Measurements from ENCODE around the gene FRK. TPM values are rescaled to one million over a fixed set of nuclear protein-coding genes. Genes with fewer than 3 reads are reported as not detected.

FRK gene
- polyA plus RNA-seq, 1 donor (not counting 4 experiments of a cell fraction or from before 2014, with no cell fraction given): 2.4 TPM

DNA sequence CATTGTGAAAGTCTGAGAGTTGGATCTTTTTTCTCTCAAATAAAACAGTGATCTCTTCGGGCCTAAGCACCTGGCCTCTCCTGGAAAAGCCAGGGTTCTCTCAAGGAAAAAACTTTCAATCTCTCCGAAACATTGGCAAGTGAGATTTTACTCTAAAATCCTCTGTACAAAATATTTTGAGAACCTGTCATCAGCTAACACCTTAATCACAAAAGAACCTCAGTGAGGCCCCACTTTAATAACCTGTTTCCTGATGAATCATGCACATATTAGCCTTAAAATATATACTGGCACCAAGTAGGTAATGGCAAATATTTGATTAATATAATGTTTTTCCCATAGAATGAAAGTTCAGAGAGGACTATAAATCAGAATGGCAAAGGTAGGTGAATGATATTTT is 177.9 kb downstream of the FRK start:
- Histone ChIP-seq H2AFZ (ENCODE audit: control insufficient read depth, low read length) (peak overlapping the region; percentile 50), H3K79me2 (ENCODE audit: control insufficient read depth, insufficient read depth, low read length) (no peaks in the 10 kb centered on the region), H3K27me3 (ENCODE audit: control insufficient read depth, extremely low read depth, insufficient read depth, low read length) (no peaks in the 10 kb centered on the region), H3K9me3 (ENCODE audit: control insufficient read depth, low read depth, low read length) (no peaks in the 10 kb centered on the region), H3K4me1 (ENCODE audit: control insufficient read depth, extremely low read depth, insufficient read depth, low read length) (peaks cover 13% of the 10 kb centered on the region), H3K36me3 (ENCODE audit: control insufficient read depth in 2 of 2, extremely low read depth in 1 of 2, insufficient read depth in 2 of 2, low read length in 2 of 2) (no peaks in the 10 kb centered on the region), H3K4me3 (ENCODE audit: control insufficient read depth in 2 of 3, extremely low read depth in 1 of 3, insufficient read depth in 2 of 3, low read depth in 1 of 3, low read length in 3 of 3) (peak overlapping the region in 1 of 3 experiments; percentile 50), H3K4me2 (ENCODE audit: control insufficient read depth, extremely low read depth, insufficient read depth, low read depth, low read length) (peak overlapping the region; percentile 60), H3K27ac (ENCODE audit: control insufficient read depth, insufficient read depth, low read length) (peak overlapping the region; percentile 70), H3K9ac (ENCODE audit: control insufficient read depth, extremely low read depth, insufficient read depth, low read length) (no peak overlapping the region), H3K9me1 (ENCODE audit: control insufficient read depth, extremely low read depth, insufficient read depth, low read length) (no peaks in the 10 kb centered on the region), H4K20me1 (ENCODE audit: control insufficient read depth, extremely low read depth, insufficient read depth, low read length) (no peaks in the 10 kb centered on the region)
- TF ChIP-seq CTCF (optimal IDR thresholded peaks at IDR 0.05 in 1 of 3, IDR thresholded peaks at IDR 0.05 in 1 of 3, conservative IDR thresholded peaks at IDR 0.05 in 1 of 3; ENCODE audit: extremely low read depth in 1 of 3, insufficient read depth in 2 of 3, low read length in 3 of 3): no peak
- no peak for TF ChIP-seq EZH2 (IDR thresholded peaks at IDR 0.05; ENCODE audit: low read length)
- dilution Hi-C loops (cut with MboI; ENCODE audit: extremely low pct_ligation_motif_present, low sequenced_read_pairs): no loop called here
- no peak for FAIRE-seq
- no peak for DNase-seq (ENCODE audit: low read depth, low spot score)

- Histone ChIP-seq H3K9ac (ENCODE audit: control insufficient read depth, extremely low read depth, insufficient read depth, low read length) (no peak overlapping the region), H3K27me3 (ENCODE audit: control insufficient read depth, extremely low read depth, insufficient read depth, low read length) (no peaks in the 10 kb centered on the region), H3K4me1 (ENCODE audit: control insufficient read depth, extremely low read depth, insufficient read depth, low read length) (peaks cover 13% of the 10 kb centered on the region), H3K4me2 (ENCODE audit: control insufficient read depth, extremely low read depth, insufficient read depth, low read depth, low read length) (peak overlapping the region; percentile 60), H4K20me1 (ENCODE audit: control insufficient read depth, extremely low read depth, insufficient read depth, low read length) (no peaks in the 10 kb centered on the region), H2AFZ (ENCODE audit: control insufficient read depth, low read length) (peak overlapping the region; percentile 50), H3K9me3 (ENCODE audit: control insufficient read depth, low read depth, low read length) (no peaks in the 10 kb centered on the region), H3K79me2 (ENCODE audit: control insufficient read depth, insufficient read depth, low read length) (no peaks in the 10 kb centered on the region), H3K9me1 (ENCODE audit: control insufficient read depth, extremely low read depth, insufficient read depth, low read length) (no peaks in the 10 kb centered on the region), H3K36me3 (ENCODE audit: control insufficient read depth in 2 of 2, extremely low read depth in 1 of 2, insufficient read depth in 2 of 2, low read length in 2 of 2) (no peaks in the 10 kb centered on the region), H3K4me3 (ENCODE audit: control insufficient read depth in 2 of 3, extremely low read depth in 1 of 3, insufficient read depth in 2 of 3, low read depth in 1 of 3, low read length in 3 of 3) (peak overlapping the region in 1 of 3 experiments; percentile 50), H3K27ac (ENCODE audit: control insufficient read depth, insufficient read depth, low read length) (peak overlapping the region; percentile 70)
- DNase-seq (ENCODE audit: low read depth, low spot score) (peak; percentile 36), FAIRE-seq (peak; percentile 90)
- TF ChIP-seq CTCF (optimal IDR thresholded peaks at IDR 0.05 in 1 of 3, IDR thresholded peaks at IDR 0.05 in 1 of 3, conservative IDR thresholded peaks at IDR 0.05 in 1 of 3; ENCODE audit: extremely low read depth in 1 of 3, insufficient read depth in 2 of 3, low read length in 3 of 3): no peak
- no peak for TF ChIP-seq EZH2 (IDR thresholded peaks at IDR 0.05; ENCODE audit: low read length)
- dilution Hi-C loops (cut with MboI; ENCODE audit: extremely low pct_ligation_motif_present, low sequenced_read_pairs): no loop called here
Measured at GRCh38 chr6:115882174-115882573, 178.5 kb downstream of the FRK start.

Other genes with a start within 250 kb of the FRK start
- gene NT5DC1, start 40.0 kb upstream of the FRK start, polyA plus RNA-seq: 20.2 to 31.2 TPM (median 31.0 TPM) in 3 replicates
- 0.01 TPM in 1 of 3 replicates, not detected in the others for gene COL10A1, start 65.2 kb upstream of the FRK start, polyA plus RNA-seq
- 6.2 to 8.3 TPM (median 8.1 TPM) in 3 replicates for gene TSPYL4, start 193.2 kb upstream of the FRK start, polyA plus RNA-seq
- gene TSPYL1, start 219.0 kb upstream of the FRK start, polyA plus RNA-seq: 64.5 to 97.3 TPM (median 75.6 TPM) in 3 replicates

Data from keratinocyte (primary cell).